ENCODE measurements around the gene MAN2A1. TPM values are rescaled to one million over a fixed set of nuclear protein-coding genes. Genes with fewer than 3 reads are reported as not detected.

MAN2A1 gene
- total RNA-seq, 2 donors from 2014 or later: 81.2 to 104 TPM

- no peak overlapping the region for H3K9ac ChIP-seq (ENCODE audit: low read depth in 2 of 2, low read length in 2 of 2)
- H3K9me3 ChIP-seq: no peaks in the 10 kb centered on the region
- H3K36me3 ChIP-seq: no peaks in the 10 kb centered on the region
- intact Hi-C loops (cut with DNase I): no loop called here
- DNase-seq: no peak
- H3K27ac ChIP-seq: no peak overlapping the region
- H3K27me3 ChIP-seq: no peaks in the 10 kb centered on the region
- no peak overlapping the region for H3K4me3 ChIP-seq
- TF ChIP-seq, protein P1, sequence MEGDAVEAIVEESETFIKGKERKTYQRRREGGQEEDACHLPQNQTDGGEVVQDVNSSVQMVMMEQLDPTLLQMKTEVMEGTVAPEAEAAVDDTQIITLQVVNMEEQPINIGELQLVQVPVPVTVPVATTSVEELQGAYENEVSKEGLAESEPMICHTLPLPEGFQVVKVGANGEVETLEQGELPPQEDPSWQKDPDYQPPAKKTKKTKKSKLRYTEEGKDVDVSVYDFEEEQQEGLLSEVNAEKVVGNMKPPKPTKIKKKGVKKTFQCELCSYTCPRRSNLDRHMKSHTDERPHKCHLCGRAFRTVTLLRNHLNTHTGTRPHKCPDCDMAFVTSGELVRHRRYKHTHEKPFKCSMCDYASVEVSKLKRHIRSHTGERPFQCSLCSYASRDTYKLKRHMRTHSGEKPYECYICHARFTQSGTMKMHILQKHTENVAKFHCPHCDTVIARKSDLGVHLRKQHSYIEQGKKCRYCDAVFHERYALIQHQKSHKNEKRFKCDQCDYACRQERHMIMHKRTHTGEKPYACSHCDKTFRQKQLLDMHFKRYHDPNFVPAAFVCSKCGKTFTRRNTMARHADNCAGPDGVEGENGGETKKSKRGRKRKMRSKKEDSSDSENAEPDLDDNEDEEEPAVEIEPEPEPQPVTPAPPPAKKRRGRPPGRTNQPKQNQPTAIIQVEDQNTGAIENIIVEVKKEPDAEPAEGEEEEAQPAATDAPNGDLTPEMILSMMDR (IDR thresholded peaks at IDR 0.05): no peak
- H3K4me1 ChIP-seq: no peaks in the 10 kb centered on the region
Measured at GRCh38 chr5:109719978-109720377, 30.3 kb downstream of the MAN2A1 start.

DNA sequence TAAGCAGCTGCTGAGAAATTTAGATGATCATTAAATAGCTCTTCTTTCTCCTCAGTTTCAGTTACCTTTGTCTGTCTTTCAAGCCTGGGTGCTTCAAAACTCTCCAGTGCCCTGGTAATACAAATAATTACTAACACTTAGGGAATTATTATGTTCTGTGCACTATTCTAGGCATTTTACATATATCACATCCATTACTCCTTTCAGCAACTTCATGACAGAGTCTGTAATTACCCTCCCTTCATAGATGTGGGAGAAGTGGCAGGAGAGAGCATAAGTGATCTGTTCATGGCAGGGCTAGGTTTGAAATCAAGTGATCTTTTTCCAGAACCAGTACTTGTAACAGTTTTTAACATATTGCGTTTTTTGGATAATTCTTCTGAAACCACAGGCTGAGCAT, 32.0 kb downstream of the MAN2A1 start:
- Histone ChIP-seq H3K27ac (no peak overlapping the region), H3K36me3 (no peaks in the 10 kb centered on the region), H3K9ac (ENCODE audit: low read depth in 2 of 2, low read length in 2 of 2) (no peak overlapping the region), H3K27me3 (no peaks in the 10 kb centered on the region), H3K4me3 (no peak overlapping the region), H3K9me3 (no peaks in the 10 kb centered on the region), H3K4me1 (no peaks in the 10 kb centered on the region)
- DNase-seq: no peak
- TF ChIP-seq, protein P1 (IDR thresholded peaks at IDR 0.05): no peak
- intact Hi-C loops (cut with DNase I): no loop called here

DNA sequence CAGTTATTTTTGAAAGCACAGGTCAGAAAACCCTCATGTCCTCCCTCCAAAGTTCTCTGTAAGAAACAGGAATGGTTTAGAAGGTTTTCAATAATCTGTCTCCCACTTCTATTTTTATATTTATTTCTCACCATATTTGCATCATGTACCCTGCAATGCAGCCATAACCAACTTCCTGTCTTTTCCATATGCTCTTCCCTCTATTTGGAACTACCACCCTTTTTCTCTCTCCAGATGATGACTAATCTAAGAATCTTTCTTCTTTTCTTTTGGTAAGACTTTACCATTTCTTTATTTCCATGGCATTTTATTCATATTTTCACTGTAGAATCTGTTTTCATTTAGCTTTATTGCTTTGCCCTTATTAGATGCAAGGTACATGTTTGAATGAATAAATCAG, 33.9 kb downstream of the MAN2A1 start:
- Histone ChIP-seq H3K4me1 (no peaks in the 10 kb centered on the region), H3K36me3 (no peaks in the 10 kb centered on the region), H3K27ac (no peak overlapping the region), H3K9me3 (no peaks in the 10 kb centered on the region), H3K9ac (ENCODE audit: low read depth in 2 of 2, low read length in 2 of 2) (no peak overlapping the region), H3K4me3 (no peak overlapping the region), H3K27me3 (no peaks in the 10 kb centered on the region)
- no peak for DNase-seq
- intact Hi-C loops (cut with DNase I): no loop called here
- TF ChIP-seq, protein P1 (IDR thresholded peaks at IDR 0.05): no peak

DNA sequence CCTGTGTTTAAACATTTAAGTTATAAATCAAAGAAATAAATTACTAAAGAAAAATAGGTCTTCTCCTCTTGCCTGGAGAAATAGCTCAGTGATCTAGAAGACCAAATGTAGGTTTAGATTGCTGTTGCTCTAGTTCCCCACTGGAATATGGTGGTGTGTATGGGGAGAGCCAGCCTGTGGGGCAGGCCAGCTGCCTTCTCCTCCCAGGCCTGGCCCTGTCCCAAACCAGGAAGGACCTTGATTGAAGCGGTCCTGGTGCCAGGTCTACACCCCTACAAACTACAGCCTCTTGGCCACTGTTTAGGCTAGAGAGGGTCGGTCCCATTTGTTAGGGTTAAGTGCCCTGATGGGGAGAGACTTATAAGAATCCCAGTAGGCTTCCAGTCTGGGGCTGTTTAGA, 35.4 kb downstream of the MAN2A1 start:
- Histone ChIP-seq H3K4me1 (no peaks in the 10 kb centered on the region), H3K9ac (ENCODE audit: low read depth in 2 of 2, low read length in 2 of 2) (no peak overlapping the region), H3K36me3 (no peaks in the 10 kb centered on the region), H3K27me3 (no peaks in the 10 kb centered on the region), H3K4me3 (no peak overlapping the region), H3K27ac (no peak overlapping the region), H3K9me3 (no peaks in the 10 kb centered on the region)
- intact Hi-C loops (cut with DNase I): no loop called here
- no peak for DNase-seq
- TF ChIP-seq, protein P1 (IDR thresholded peaks at IDR 0.05): no peak

- Histone ChIP-seq H3K36me3 (no peaks in the 10 kb centered on the region), H3K9ac (ENCODE audit: low read depth in 2 of 2, low read length in 2 of 2) (no peak overlapping the region), H3K27ac (no peak overlapping the region), H3K9me3 (no peaks in the 10 kb centered on the region), H3K4me1 (no peaks in the 10 kb centered on the region), H3K4me3 (no peak overlapping the region), H3K27me3 (no peaks in the 10 kb centered on the region)
- TF ChIP-seq, protein P1 (IDR thresholded peaks at IDR 0.05): no peak
- no peak for DNase-seq
- intact Hi-C loops (cut with DNase I): no loop called here
Measured at GRCh38 chr5:109739741-109740728, 50.3 kb downstream of the MAN2A1 start.

Data from colonic mucosa (tissue), 4 donors.